GM21825 (cell line): ENCODE data around the gene HDGF.

Experiments
- ATAC-seq: cut with Tn5 transposase; IDR thresholded peaks from one replicate; pipeline ENCODE4 v1.9.1; 2021; ENCODE audit warnings: mild to moderate bottlenecking, moderate library complexity; ENCODE audit not compliant: unreplicated experiment

HDGF gene

GRCh38 chr1:156703336-156703735 is 48.1 kb downstream of the HDGF start:
- no peak for ATAC-seq

- no peak for ATAC-seq
These were observed 50.5 kb downstream of the HDGF start for GRCh38 chr1:156700736-156701531.

DNA sequence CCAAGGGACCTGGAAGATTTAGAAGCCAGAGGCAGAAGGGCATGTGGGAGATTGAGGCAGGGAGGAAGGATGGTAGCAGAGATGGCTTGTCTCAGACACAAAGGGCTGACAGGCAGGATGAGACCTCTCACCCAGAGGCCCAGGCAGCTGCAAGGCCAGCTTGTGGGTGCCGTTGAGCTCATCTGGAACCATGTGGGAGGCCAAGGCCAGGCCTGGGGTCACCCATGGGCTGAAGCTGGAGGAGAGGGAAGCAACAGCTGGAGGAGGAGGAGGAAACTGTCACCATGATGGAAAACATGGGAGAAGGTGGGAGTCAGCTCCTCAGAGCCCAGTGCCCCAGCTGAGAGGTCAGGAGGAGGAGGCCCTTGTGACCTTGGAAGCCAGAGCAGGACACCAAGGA is 52.5 kb downstream of the HDGF start:
- no peak for ATAC-seq

- ATAC-seq = no peak
These were observed 54.0 kb downstream of the HDGF start for GRCh38 chr1:156697481-156697880.

- no peak for ATAC-seq
These were observed 54.7 kb downstream of the HDGF start for GRCh38 chr1:156696755-156697154.

- ATAC-seq = no peak
These were observed 56.8 kb downstream of the HDGF start for GRCh38 chr1:156694690-156694962.

DNA sequence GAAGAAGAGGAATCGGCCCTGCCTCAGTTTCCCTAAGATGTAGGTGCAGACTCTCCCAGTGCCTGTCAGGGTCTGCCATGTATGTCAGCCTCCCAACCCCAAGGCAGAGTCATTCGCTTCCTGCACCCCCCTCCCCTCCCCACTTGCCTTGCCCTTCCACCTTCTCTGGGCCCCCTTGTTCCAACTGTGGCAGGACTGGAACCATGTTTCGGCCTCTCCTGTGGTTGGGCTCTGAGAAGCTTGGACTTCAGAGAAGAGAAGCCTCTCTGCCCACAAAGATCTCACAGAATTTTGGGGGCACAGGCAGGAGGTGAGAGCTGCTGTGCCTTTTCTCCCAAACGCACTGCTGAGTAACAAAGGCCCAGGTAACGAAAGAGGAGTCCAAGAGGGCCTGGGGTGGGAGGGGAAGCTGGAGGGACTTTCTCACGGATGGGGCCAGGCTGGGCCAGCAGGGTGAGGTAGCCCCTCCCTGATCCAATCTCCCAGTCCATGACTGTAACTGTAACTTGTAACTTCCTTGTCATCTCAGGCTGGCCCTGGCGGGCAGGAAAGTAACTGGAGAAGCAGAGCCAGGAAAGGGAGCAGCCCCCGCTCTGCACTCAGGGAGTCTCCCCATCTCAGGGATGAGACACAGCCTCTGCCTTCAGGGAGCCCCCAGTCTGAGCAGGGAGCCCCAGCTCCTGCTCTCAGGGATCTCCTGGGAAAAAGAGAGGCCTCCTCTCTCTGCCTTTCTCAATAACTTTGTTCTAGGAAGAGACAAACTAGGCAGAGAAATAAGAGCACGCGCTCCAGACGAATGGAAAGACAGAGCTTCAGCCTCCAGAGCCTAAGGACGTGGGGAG is 57.4 kb downstream of the HDGF start:
- ATAC-seq = no peak

DNA sequence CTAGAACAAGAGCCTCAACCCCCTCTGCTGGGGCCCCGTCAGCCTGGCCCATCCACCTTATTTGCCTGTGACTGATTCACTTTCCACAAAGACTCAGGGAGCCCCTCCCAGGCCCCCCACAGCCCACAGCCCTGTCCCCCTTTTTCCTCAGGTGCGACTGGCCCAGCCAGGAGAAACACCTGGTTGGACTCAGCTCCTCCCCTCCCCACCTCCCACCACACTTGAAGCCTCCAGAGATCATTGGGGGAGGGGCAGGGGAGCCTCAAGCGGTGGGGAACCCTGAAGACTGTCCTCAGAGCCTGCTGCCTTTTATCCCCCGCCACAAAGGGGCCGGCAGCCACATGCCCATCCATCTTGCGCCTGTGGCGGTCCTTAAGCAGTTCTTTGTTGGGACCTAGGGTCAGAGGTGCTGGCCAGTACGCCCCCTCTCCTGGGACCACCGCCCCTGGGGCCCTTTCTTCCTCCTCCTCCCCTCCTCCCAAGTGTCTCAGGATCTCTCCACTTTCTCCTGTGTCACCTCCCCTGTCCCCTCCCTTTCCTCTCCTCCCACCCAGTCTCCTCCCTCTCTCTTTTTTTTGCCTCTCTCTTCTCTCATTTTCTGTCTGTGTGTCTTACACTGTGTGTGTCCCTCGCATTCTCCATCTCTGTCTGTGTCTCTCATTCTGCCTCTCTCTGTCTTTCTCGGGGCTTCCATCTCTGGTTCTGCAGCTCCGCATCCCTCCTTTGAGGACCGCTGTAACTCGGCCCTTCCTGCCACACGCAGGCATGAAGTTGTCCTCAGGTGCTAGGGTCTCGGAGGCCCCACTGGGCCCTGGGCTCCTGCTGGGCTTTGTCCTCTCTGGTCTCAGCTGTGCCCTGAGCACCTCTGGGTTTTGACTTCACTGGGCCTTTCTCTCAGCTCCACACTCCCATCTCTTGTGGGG is 58.3 kb downstream of the HDGF start:
- ATAC-seq = no peak

GRCh38 chr1:156692441-156692924 is 59.0 kb downstream of the HDGF start:
- no peak for ATAC-seq
